NB4 (cell line): ENCODE measurements around the gene KRTAP3-1.

ENCODE experiments used
- CTCF ChIP-seq: IDR thresholded peaks from one replicate; pipeline ENCODE4 v1.5.1; 2012; ENCODE audit warnings: low read depth, low read length
- MAX ChIP-seq: IDR thresholded peaks from 2 replicates; pipeline ENCODE4 v1.6.1; 2011; ENCODE audit warnings: low read depth, low read length
- POLR2A ChIP-seq: IDR thresholded peaks from 2 replicates; pipeline ENCODE4 v1.6.1; 2011; ENCODE audit warnings: mild to moderate bottlenecking; ENCODE audit not compliant: insufficient read length; ENCODE audit errors: extremely low read depth

- TF ChIP-seq POLR2A: no peak
- TF ChIP-seq MAX: no peak
- no peak for TF ChIP-seq CTCF
These were observed 34.0 kb upstream of the KRTAP3-1 start for GRCh38 chr17:41042953-41043352.
